GM18499 (cell line): ENCODE measurements around the gene ANKRD60.

Source experiments
- ATAC-seq: cut with Tn5 transposase; IDR thresholded peaks from one replicate; pipeline ENCODE4 v1.9.1; 2021; ENCODE audit warnings: moderate number of reproducible peaks; ENCODE audit not compliant: insufficient read depth, unreplicated experiment

ANKRD60 gene

GRCh38 chr20:58225452-58226200 is 2.8 kb downstream of the ANKRD60 start:
- no peak for ATAC-seq

- ATAC-seq = no peak
These were observed 3.5 kb downstream of the ANKRD60 start for GRCh38 chr20:58224974-58225373.

- no peak for ATAC-seq
These were observed 4.4 kb downstream of the ANKRD60 start for GRCh38 chr20:58224097-58224496.

- ATAC-seq = no peak
These were observed 5.0 kb downstream of the ANKRD60 start for GRCh38 chr20:58223358-58223941.

- no peak for ATAC-seq
These were observed 6.0 kb downstream of the ANKRD60 start for GRCh38 chr20:58222446-58222845.

GRCh38 chr20:58219342-58219700 is 9.1 kb downstream of the ANKRD60 start:
- ATAC-seq = no peak

- no peak for ATAC-seq
These were observed 9.7 kb downstream of the ANKRD60 start for GRCh38 chr20:58218665-58219341.

GRCh38 chr20:58216334-58216733 is 12.1 kb downstream of the ANKRD60 start:
- no peak for ATAC-seq

GRCh38 chr20:58215116-58215515 is 13.3 kb downstream of the ANKRD60 start:
- ATAC-seq = no peak

GRCh38 chr20:58214310-58214709 is 14.1 kb downstream of the ANKRD60 start:
- ATAC-seq = no peak

- ATAC-seq = no peak
These were observed 14.7 kb downstream of the ANKRD60 start for GRCh38 chr20:58213716-58214115.

GRCh38 chr20:58213121-58213520 is 15.3 kb downstream of the ANKRD60 start:
- no peak for ATAC-seq

- no peak for ATAC-seq
These were observed 15.8 kb downstream of the ANKRD60 start for GRCh38 chr20:58212636-58213035.

- no peak for ATAC-seq
These were observed 18.1 kb downstream of the ANKRD60 start for GRCh38 chr20:58210398-58210747.

GRCh38 chr20:58209652-58210397 is 18.6 kb downstream of the ANKRD60 start:
- no peak for ATAC-seq

- no peak for ATAC-seq
These were observed 19.5 kb downstream of the ANKRD60 start for GRCh38 chr20:58208944-58209343.

GRCh38 chr20:58205850-58206249 is 22.6 kb downstream of the ANKRD60 start:
- ATAC-seq = no peak

- no peak for ATAC-seq
These were observed 26.4 kb downstream of the ANKRD60 start for GRCh38 chr20:58202044-58202443.

GRCh38 chr20:58201616-58202015 is 26.8 kb downstream of the ANKRD60 start:
- ATAC-seq = no peak

GRCh38 chr20:58199469-58199868 is 29.0 kb downstream of the ANKRD60 start:
- ATAC-seq = no peak

- ATAC-seq = no peak
These were observed 29.5 kb downstream of the ANKRD60 start for GRCh38 chr20:58198901-58199355.
